Panc1 (cell line): Measurements from ENCODE around the gene ETFA. TPM values are rescaled to one million over a fixed set of nuclear protein-coding genes. Genes with fewer than 3 reads are reported as not detected.

Experiments used
- ATAC-seq: fragments of 200-7000 bp; cut with Tn5 transposase; 2 replicates; pipeline ENCODE4 v1.9.1; 2020; ENCODE audit warnings: mild to moderate bottlenecking, moderate library complexity
- BruUV-seq: library from RNA; stranded (reverse); fragments of 400-500 nt; replicated peaks from 2 replicates; lab custom pipeline; 2021; lab: Mats Ljungman, UMichigan
- CTCF ChIA-PET: fragments of 300-600 bp; sonication (Branson Sonifier 250); formaldehyde crosslinking; loops from one replicate; lab custom pipeline; 2022; ENCODE audit warnings: antibody characterized with exemption; lab: Charles Lee
- POLR2A ChIA-PET: fragments of 300-600 bp; sonication (Branson Sonifier 250); formaldehyde crosslinking; loops from one replicate; lab custom pipeline; 2022; ENCODE audit warnings: antibody characterized with exemption; lab: Charles Lee
- DNase-seq: peaks from one replicate; pipeline ENCODE4 v3.0.0-alpha.2; 2010; ENCODE audit warnings: low read depth, low spot score
- H3K27ac ChIP-seq: 2 replicates; pipeline ENCODE4 v1.5.1; 2011; ENCODE audit warnings: mild to moderate bottlenecking, low read length, inconsistent platforms
- H3K27me3 ChIP-seq: fragments of 200-500 bp; sonication (Bioruptor generic); 2 replicates; pipeline ENCODE4 v1.6.0; 2014; ENCODE audit warnings: low read length, inconsistent platforms; ENCODE audit not compliant: control insufficient read depth, insufficient read depth
- H3K36me3 ChIP-seq: fragments of 200-500 bp; sonication (Bioruptor generic); 2 replicates; pipeline ENCODE4 v1.5.1; 2014; ENCODE audit warnings: inconsistent platforms, mild to moderate bottlenecking, low read length, moderate library complexity; ENCODE audit not compliant: control insufficient read depth, insufficient read depth
- H3K4me1 ChIP-seq: 2 replicates; pipeline ENCODE4 v1.5.1; 2011; ENCODE audit warnings: inconsistent platforms, mild to moderate bottlenecking, low read length, moderate library complexity; ENCODE audit not compliant: control insufficient read depth, insufficient read depth
- H3K4me3 ChIP-seq, 2 experiments: 2 replicates each; pipeline ENCODE4 v1.5.1; 2011 to 2012; ENCODE audit warnings: low read depth in 2 of 2, low read length in 2 of 2, mild to moderate bottlenecking in 2 of 2, inconsistent platforms in 1 of 2, moderate library complexity in 1 of 2
- H3K9me3 ChIP-seq: fragments of 200-500 bp; sonication (Bioruptor generic); 2 replicates; pipeline ENCODE4 v1.5.1; 2014; ENCODE audit warnings: low read depth, mild to moderate bottlenecking, inconsistent platforms, low read length, moderate library complexity; ENCODE audit not compliant: control insufficient read depth, insufficient read depth
- CTCF ChIP-seq: fragments of 450-650 bp; IDR thresholded peaks from 2 replicates; pipeline ENCODE4 v1.5.1; 2017; ENCODE audit warnings: mild to moderate bottlenecking
- POLR2AphosphoS5 ChIP-seq: IDR thresholded peaks from 2 replicates; pipeline ENCODE4 v1.6.1; 2012; ENCODE audit warnings: mild to moderate bottlenecking, low read depth, low read length, moderate library complexity
- REST ChIP-seq, 2 experiments: IDR thresholded peaks; 2 replicates each; pipeline ENCODE4 v1.6.1; 2011 to 2012; ENCODE audit warnings: low read depth in 2 of 2, control low read depth in 1 of 2, low read length in 1 of 2, mild to moderate bottlenecking in 1 of 2, moderate library complexity in 1 of 2; ENCODE audit not compliant: insufficient read depth in 1 of 2
- SIN3A ChIP-seq: IDR thresholded peaks from 2 replicates; pipeline ENCODE4 v1.6.1; 2012; ENCODE audit warnings: low read depth, mild to moderate bottlenecking, low read length, moderate library complexity, borderline replicate concordance; ENCODE audit not compliant: insufficient read depth
- TCF7L2 ChIP-seq: IDR thresholded peaks from 2 replicates; pipeline ENCODE4 v1.6.1; 2011; ENCODE audit warnings: mild to moderate bottlenecking, low read depth, low read length, inconsistent platforms
- in situ Hi-C: cut with HindIII; loops from 2 replicates; pipeline ENCODE4 v1.10.0; 2016; ENCODE audit warnings: low sequenced_read_pairs, low pct_unique_long_range_greater_than_20kb
- intact Hi-C: fragments of 100-400 bp; cut with micrococcal nuclease; formaldehyde crosslinking; loops from one replicate; pipeline ENCODE4 v1.10.0; 2022; ENCODE audit not compliant: unreplicated experiment
- total RNA-seq: library from RNA; stranded (reverse); gene quantifications from one replicate; pipeline ENCODE4 v1.2.1, GENCODE V29; 2021; ENCODE audit not compliant: unreplicated experiment

Gene ETFA
- total RNA-seq, 1 experiment from 2014 or later: 159 TPM

GRCh38 chr15:76342058-76342381 is 30.8 kb upstream of the ETFA start:
- in situ Hi-C loops: no loop called here
- DNase-seq (no peak), ATAC-seq (no peak)
- CTCF ChIA-PET: interaction anchor here (0.6 kb wide), 1 partner anchor 187 kb away, joined by 6 read pairs; no protein-coding TSS in a partner anchor
- BruUV-seq: no TSS peak
- Histone ChIP-seq H3K4me3 (peak overlapping the region; percentile 42 to 52; a peak in 3 of 4 replicates), H3K27me3 (peaks cover 16% of the 10 kb centered on the region), H3K36me3 (peaks cover under 1% of the 10 kb centered on the region; the same call in 1 of the 2 replicates), H3K9me3 (no peaks in the 10 kb centered on the region), H3K27ac (no peak overlapping the region), H3K4me1 (peaks cover 3% of the 10 kb centered on the region; the same call in 1 of the 2 replicates)
- POLR2A ChIA-PET: no interaction called here
- intact Hi-C loops: no loop called here
- TF ChIP-seq TCF7L2 (no peak), POLR2AphosphoS5 (no peak), REST (IDR thresholded peaks at IDR 0.05; ENCODE audit: insufficient read depth in 1 of 2, low read depth in 2 of 2, low read length in 1 of 2) (no peak), CTCF (no peak), SIN3A (no peak)

- Histone ChIP-seq H3K36me3 (peaks cover 3% of the 10 kb centered on the region; the same call in 1 of the 2 replicates), H3K27me3 (peaks cover 16% of the 10 kb centered on the region), H3K4me1 (peaks cover 3% of the 10 kb centered on the region; the same call in 1 of the 2 replicates), H3K4me3 (peak overlapping the region; percentile 42 to 52), H3K9me3 (no peaks in the 10 kb centered on the region), H3K27ac (no peak overlapping the region)
- no peak for TF ChIP-seq CTCF
- TF ChIP-seq REST (IDR thresholded peaks at IDR 0.05; ENCODE audit: insufficient read depth in 1 of 2, low read depth in 2 of 2, low read length in 1 of 2): no peak
- no peak for TF ChIP-seq SIN3A
- ATAC-seq (peak; percentile 9), DNase-seq (no peak)
- no TSS peak for BruUV-seq
- POLR2A ChIA-PET: interaction anchor here (0.6 kb wide), 1 partner anchor 81 kb away, joined by 3 read pairs; no protein-coding TSS in a partner anchor
- CTCF ChIA-PET: interaction anchor here (0.6 to 0.7 kb wide), 2 partner anchors 187 to 192 kb away, joined by 3 to 6 read pairs; no protein-coding TSS in a partner anchor
- intact Hi-C loops: no loop called here
- in situ Hi-C loops: no loop called here
Observed at GRCh38 chr15:76341366-76342057, 30.2 kb upstream of the ETFA start.
